Rectal smooth muscle tissue (tissue), 1 donor: Measurements from ENCODE around the gene FOXS1.

Experiments used
- H3K27ac ChIP-seq: one replicate; pipeline ENCODE4 v1.7.0; 2013; ENCODE audit warnings: low read depth, low read length, inconsistent platforms
- H3K27me3 ChIP-seq: one replicate; pipeline ENCODE4 v1.7.0; 2013; ENCODE audit warnings: low read length; ENCODE audit not compliant: control insufficient read depth, insufficient read depth
- H3K36me3 ChIP-seq: one replicate; pipeline ENCODE4 v1.7.0; 2013; ENCODE audit warnings: low read length; ENCODE audit not compliant: control insufficient read depth, insufficient read depth
- H3K4me1 ChIP-seq: one replicate; pipeline ENCODE4 v1.7.0; 2013; ENCODE audit warnings: low read length; ENCODE audit not compliant: control insufficient read depth, insufficient read depth
- H3K4me3 ChIP-seq: one replicate; pipeline ENCODE4 v1.7.0; 2013; ENCODE audit warnings: low read length
- H3K9ac ChIP-seq: one replicate; pipeline ENCODE4 v1.7.0; 2013; ENCODE audit warnings: low read length

FOXS1 gene

GRCh38 chr20:31858760-31859083 lies 13.3 kb upstream of the FOXS1 start:
- Histone ChIP-seq H3K4me1 (no peaks in the 10 kb centered on the region), H3K4me3 (no peak overlapping the region), H3K27ac (no peak overlapping the region), H3K36me3 (no peaks in the 10 kb centered on the region), H3K27me3 (peaks cover 11% of the 10 kb centered on the region), H3K9ac (no peak overlapping the region)

GRCh38 chr20:31857861-31858759 lies 12.7 kb upstream of the FOXS1 start:
- Histone ChIP-seq H3K36me3 (no peaks in the 10 kb centered on the region), H3K9ac (no peak overlapping the region), H3K27ac (no peak overlapping the region), H3K4me1 (no peaks in the 10 kb centered on the region), H3K27me3 (peaks cover 11% of the 10 kb centered on the region), H3K4me3 (no peak overlapping the region)

GRCh38 chr20:31856516-31856915 lies 11.1 kb upstream of the FOXS1 start:
- no peak overlapping the region for H3K27ac ChIP-seq
- no peaks in the 10 kb centered on the region for H3K4me1 ChIP-seq
- H3K9ac ChIP-seq = no peak overlapping the region
- H3K27me3 ChIP-seq = peaks cover 11% of the 10 kb centered on the region
- H3K36me3 ChIP-seq = no peaks in the 10 kb centered on the region
- no peak overlapping the region for H3K4me3 ChIP-seq

DNA sequence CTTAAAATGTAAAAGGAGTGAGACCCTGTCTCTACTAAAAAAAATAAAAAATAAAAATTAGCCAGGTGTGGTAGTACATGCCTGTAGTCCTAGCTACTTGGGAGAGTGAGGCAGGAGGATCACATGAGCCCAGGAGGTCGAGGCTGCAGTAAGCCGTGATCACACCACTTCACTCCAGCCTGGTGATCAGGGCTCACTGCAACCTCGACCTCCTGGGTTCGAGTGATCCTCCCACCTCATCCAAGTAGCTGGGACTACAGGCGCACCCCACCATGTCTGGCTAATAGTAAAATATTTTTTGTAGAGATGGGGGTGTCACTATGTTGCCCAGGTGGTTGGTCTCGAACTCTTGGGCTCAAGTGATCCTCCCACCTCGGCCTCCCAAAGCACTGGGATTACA lies 8.1 kb upstream of the FOXS1 start:
- Histone ChIP-seq H3K4me3 (no peak overlapping the region), H3K9ac (no peak overlapping the region), H3K27me3 (peaks cover 12% of the 10 kb centered on the region), H3K27ac (no peak overlapping the region), H3K4me1 (no peaks in the 10 kb centered on the region), H3K36me3 (no peaks in the 10 kb centered on the region)

DNA sequence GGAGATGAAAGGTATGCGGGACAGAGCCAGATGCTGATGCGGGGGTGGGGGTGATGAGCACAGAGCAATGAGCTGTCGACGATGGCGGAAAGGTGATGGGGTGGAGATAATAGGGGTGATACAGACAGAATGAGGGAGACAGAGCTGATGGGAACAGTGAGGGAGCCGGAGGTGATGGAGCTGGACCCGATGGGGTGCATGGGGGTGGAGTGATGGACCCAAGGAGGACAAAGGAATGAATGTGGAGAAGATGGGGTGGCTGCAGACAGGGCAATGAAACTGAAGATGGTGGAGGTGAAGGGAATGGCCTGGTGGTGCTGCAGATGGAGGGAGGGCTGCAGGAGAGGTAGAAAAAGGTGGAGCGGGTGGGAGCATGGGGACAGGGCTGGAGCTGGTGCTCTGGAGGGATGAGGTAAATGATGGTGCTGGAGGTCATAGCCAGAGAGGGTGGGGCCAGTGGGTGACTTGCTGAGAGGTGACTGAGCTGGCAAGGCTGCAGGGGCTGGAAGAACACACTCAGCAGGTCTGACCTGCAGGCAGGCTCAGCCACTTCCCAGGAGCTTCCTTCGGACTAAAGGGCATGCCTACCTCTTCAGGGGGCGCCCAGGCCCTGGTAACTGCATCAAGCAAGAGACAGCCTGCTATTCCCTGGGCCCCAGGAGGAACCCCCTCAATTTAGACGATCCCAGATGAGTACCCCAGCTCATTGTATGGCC lies 6.0 kb upstream of the FOXS1 start:
- H3K4me3 ChIP-seq = no peak overlapping the region
- H3K36me3 ChIP-seq = no peaks in the 10 kb centered on the region
- H3K27ac ChIP-seq = no peak overlapping the region
- no peak overlapping the region for H3K9ac ChIP-seq
- H3K4me1 ChIP-seq = no peaks in the 10 kb centered on the region
- peaks cover 5% of the 10 kb centered on the region for H3K27me3 ChIP-seq

DNA sequence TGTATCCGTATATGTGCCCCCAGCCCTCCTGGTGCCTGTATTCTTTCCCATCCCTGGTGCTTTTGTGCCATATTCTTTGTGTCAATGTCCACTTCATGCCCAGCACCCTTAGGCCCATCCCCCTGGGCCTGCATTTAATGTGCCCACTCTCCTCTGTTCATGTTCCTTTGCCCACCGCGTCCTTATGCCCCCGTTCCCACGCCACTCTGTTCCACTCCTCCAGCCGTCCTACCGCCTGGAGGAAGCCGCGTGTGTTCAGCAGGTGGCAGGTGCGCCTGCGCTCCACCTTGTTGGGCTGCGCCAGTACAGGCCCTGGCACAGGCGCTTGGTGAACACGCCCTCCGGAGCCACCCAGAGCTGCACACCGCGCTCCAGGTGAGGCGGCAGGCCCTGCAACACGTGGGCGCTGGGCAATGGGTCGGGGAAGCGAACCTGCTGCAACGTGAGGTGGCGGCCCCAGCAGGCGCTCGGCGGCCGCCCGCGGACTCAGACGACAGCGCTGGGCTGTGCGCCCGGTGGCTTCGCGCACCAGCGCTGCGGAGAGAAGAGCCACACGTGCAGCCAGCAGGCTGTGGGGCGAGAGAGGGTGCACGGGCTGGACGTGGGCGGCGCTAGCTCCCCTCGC lies 4.0 kb upstream of the FOXS1 start:
- no peak overlapping the region for H3K4me3 ChIP-seq
- no peak overlapping the region for H3K9ac ChIP-seq
- no peaks in the 10 kb centered on the region for H3K36me3 ChIP-seq
- H3K4me1 ChIP-seq = no peaks in the 10 kb centered on the region
- no peak overlapping the region for H3K27ac ChIP-seq
- H3K27me3 ChIP-seq = peaks cover 3% of the 10 kb centered on the region

- Histone ChIP-seq H3K9ac (no peak overlapping the region), H3K27me3 (peaks cover 3% of the 10 kb centered on the region), H3K4me3 (no peak overlapping the region), H3K36me3 (no peaks in the 10 kb centered on the region), H3K27ac (no peak overlapping the region), H3K4me1 (no peaks in the 10 kb centered on the region)
Observed at GRCh38 chr20:31848088-31848999, 2.9 kb upstream of the FOXS1 start.

GRCh38 chr20:31846793-31847138 lies 1.4 kb upstream of the FOXS1 start:
- peaks cover 3% of the 10 kb centered on the region for H3K27me3 ChIP-seq
- H3K4me1 ChIP-seq = no peaks in the 10 kb centered on the region
- H3K4me3 ChIP-seq = no peak overlapping the region
- H3K36me3 ChIP-seq = no peaks in the 10 kb centered on the region
- no peak overlapping the region for H3K9ac ChIP-seq
- no peak overlapping the region for H3K27ac ChIP-seq

DNA sequence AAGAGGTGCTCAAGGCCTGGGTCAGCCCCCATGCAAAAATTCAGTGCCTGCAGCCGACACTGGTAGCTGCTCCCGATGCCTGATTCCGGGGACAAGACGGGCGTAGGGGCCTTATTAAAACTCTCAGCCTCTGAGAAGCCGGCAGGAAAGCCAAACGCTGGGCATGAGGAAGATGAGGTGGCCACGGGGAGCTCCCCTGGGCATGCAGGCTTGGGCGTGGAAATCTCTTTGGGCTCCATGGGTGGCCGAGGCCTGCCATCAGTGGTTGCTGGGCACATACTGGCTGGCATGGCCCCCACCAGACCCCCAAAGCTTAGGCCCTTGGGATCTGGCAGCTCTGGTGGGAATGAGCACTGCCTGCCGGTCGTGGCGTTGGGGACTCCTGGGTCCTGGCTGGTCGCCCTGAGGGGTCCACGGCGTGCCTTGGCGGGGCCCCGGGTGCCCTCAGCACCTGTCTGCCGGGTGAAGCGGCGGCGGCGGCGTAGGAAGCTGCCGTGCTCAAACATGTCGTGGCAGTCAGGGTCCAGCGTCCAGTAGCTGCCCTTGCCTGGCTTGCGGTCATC lies 586 bp downstream of the FOXS1 start:
- H3K4me3 ChIP-seq = no peak overlapping the region

GRCh38 chr20:31843881-31844280 lies 1.5 kb downstream of the FOXS1 start:
- H3K27ac ChIP-seq = no peak overlapping the region
- no peaks in the 10 kb centered on the region for H3K4me1 ChIP-seq
- H3K36me3 ChIP-seq = no peaks in the 10 kb centered on the region
- H3K4me3 ChIP-seq = no peak overlapping the region
- H3K27me3 ChIP-seq = peaks cover 1% of the 10 kb centered on the region
- H3K9ac ChIP-seq = no peak overlapping the region

More for the DNA sequence above, 586 bp downstream of the FOXS1 start:
- no peaks in the 10 kb centered on the region for H3K36me3 ChIP-seq
- peaks cover 3% of the 10 kb centered on the region for H3K27me3 ChIP-seq
- no peaks in the 10 kb centered on the region for H3K4me1 ChIP-seq
- H3K9ac ChIP-seq = no peak overlapping the region
- H3K27ac ChIP-seq = no peak overlapping the region

GRCh38 chr20:31843288-31843687 lies 2.1 kb downstream of the FOXS1 start:
- Histone ChIP-seq H3K4me1 (no peaks in the 10 kb centered on the region), H3K4me3 (no peak overlapping the region), H3K27ac (no peak overlapping the region), H3K36me3 (no peaks in the 10 kb centered on the region), H3K9ac (no peak overlapping the region), H3K27me3 (no peaks in the 10 kb centered on the region)
